ENCODE measurements around the gene KCNC1. TPM values are rescaled to one million over a fixed set of nuclear protein-coding genes. Genes with fewer than 3 reads are reported as not detected.

The KCNC1 gene
- total RNA-seq, 4 donors from 2014 or later, result not detected

- intact Hi-C loops (cut with DNase I), result no loop called here
- Histone ChIP-seq H3K27me3 (peaks cover 0 to 64% (median 3%) of the 10 kb centered on the region in 4 donors), H3K9me3 (no peaks in the 10 kb centered on the region), H3K27ac (replicated peaks in 1 of 4) (no peak overlapping the region), H3K36me3 (no peaks in the 10 kb centered on the region), H3K4me1 (no peaks in the 10 kb centered on the region), H3K4me3 (no peak overlapping the region)
- no peak for DNase-seq (ENCODE audit: extremely low spot score)
- 78% methylated on average over 5 of the region's 5 CpGs for WGBS
- TF ChIP-seq POLR2A (IDR thresholded peaks at IDR 0.05; ENCODE audit: low read depth) (no peak), CTCF (IDR thresholded peaks at IDR 0.05) (no peak), EP300 (IDR thresholded peaks at IDR 0.05) (no peak), POLR2AphosphoS5 (IDR thresholded peaks at IDR 0.05) (no peak)
These were observed 9.2 kb downstream of the KCNC1 start for GRCh38 chr11:17743808-17744119.

GRCh38 chr11:17744151-17744940, 9.8 kb downstream of the KCNC1 start:
- Histone ChIP-seq H3K9me3 (no peaks in the 10 kb centered on the region), H3K36me3 (no peaks in the 10 kb centered on the region), H3K4me1 (no peaks in the 10 kb centered on the region), H3K4me3 (no peak overlapping the region), H3K27me3 (peaks cover 0 to 58% (median 0%) of the 10 kb centered on the region in 4 donors), H3K27ac (replicated peaks in 1 of 4) (no peak overlapping the region)
- intact Hi-C loops (cut with DNase I), result no loop called here
- DNase-seq (ENCODE audit: extremely low spot score), result no peak
- TF ChIP-seq POLR2AphosphoS5 (IDR thresholded peaks at IDR 0.05), result no peak
- no peak for TF ChIP-seq POLR2A (IDR thresholded peaks at IDR 0.05; ENCODE audit: low read depth)
- TF ChIP-seq CTCF (IDR thresholded peaks at IDR 0.05), result no peak
- no peak for TF ChIP-seq EP300 (IDR thresholded peaks at IDR 0.05)
- 81% methylated on average over 6 of the region's 10 CpGs for WGBS

GRCh38 chr11:17745023-17745772, 10.6 kb downstream of the KCNC1 start:
- Histone ChIP-seq H3K27ac (replicated peaks in 1 of 4) (no peak overlapping the region), H3K36me3 (no peaks in the 10 kb centered on the region), H3K4me3 (no peak overlapping the region), H3K27me3 (peaks cover 0 to 49% (median 0%) of the 10 kb centered on the region in 4 donors), H3K4me1 (no peaks in the 10 kb centered on the region), H3K9me3 (no peaks in the 10 kb centered on the region)
- WGBS, result 88% methylated on average over 19 of the region's 20 CpGs
- TF ChIP-seq POLR2AphosphoS5 (IDR thresholded peaks at IDR 0.05) (no peak), EP300 (IDR thresholded peaks at IDR 0.05) (no peak), CTCF (IDR thresholded peaks at IDR 0.05) (no peak), POLR2A (IDR thresholded peaks at IDR 0.05; ENCODE audit: low read depth) (no peak)
- intact Hi-C loops (cut with DNase I), result no loop called here
- no peak for DNase-seq (ENCODE audit: extremely low spot score)

GRCh38 chr11:17746096-17746495, 11.5 kb downstream of the KCNC1 start:
- Histone ChIP-seq H3K4me3 (no peak overlapping the region), H3K27ac (replicated peaks in 1 of 4) (no peak overlapping the region), H3K36me3 (no peaks in the 10 kb centered on the region), H3K27me3 (peaks cover 0 to 40% (median 0%) of the 10 kb centered on the region in 4 donors), H3K9me3 (no peaks in the 10 kb centered on the region), H3K4me1 (no peaks in the 10 kb centered on the region)
- TF ChIP-seq POLR2A (IDR thresholded peaks at IDR 0.05; ENCODE audit: low read depth), result no peak
- no peak for TF ChIP-seq EP300 (IDR thresholded peaks at IDR 0.05)
- no peak for TF ChIP-seq POLR2AphosphoS5 (IDR thresholded peaks at IDR 0.05)
- TF ChIP-seq CTCF (IDR thresholded peaks at IDR 0.05), result no peak
- intact Hi-C loops (cut with DNase I), result no loop called here
- 83% methylated on average over 11 of the region's 11 CpGs for WGBS
- no peak for DNase-seq (ENCODE audit: extremely low spot score)

All from esophagus muscularis mucosa (tissue), 4 donors.